Immature natural killer cell (primary cell): ENCODE measurements around the gene ISM2. TPM values are rescaled to one million over a fixed set of nuclear protein-coding genes. Genes with fewer than 3 reads are reported as not detected.

Source experiments
- DNase-seq, 3 donors: peaks; one replicate each; pipeline ENCODE4 v3.0.0; 2022; ENCODE audit warnings: mixed read lengths in 1 of 3
- H3K27ac Mint-ChIP-seq, 6 donors: one replicate each; pipeline ENCODE4 v1.8.0; 2020; ENCODE audit warnings: mixed read lengths in 6 of 6, mild to moderate bottlenecking in 5 of 6, inconsistent platforms in 4 of 6, moderate library complexity in 3 of 6
- H3K27me3 Mint-ChIP-seq, 3 donors: one replicate each; pipeline ENCODE4 v1.8.0; 2020 to 2021; ENCODE audit warnings: low read depth in 3 of 3, mild to moderate bottlenecking in 3 of 3, mixed read lengths in 3 of 3, moderate library complexity in 3 of 3, inconsistent platforms in 1 of 3
- H3K36me3 Mint-ChIP-seq, 3 donors: one replicate each; pipeline ENCODE4 v1.8.0; 2020; ENCODE audit warnings: mixed read lengths in 3 of 3, inconsistent platforms in 2 of 3, mild to moderate bottlenecking in 2 of 3
- H3K4me1 Mint-ChIP-seq, 2 donors: one replicate each; pipeline ENCODE4 v1.8.0; 2020; ENCODE audit warnings: inconsistent platforms in 2 of 2, mild to moderate bottlenecking in 2 of 2, mixed read lengths in 2 of 2, moderate library complexity in 1 of 2
- H3K4me3 Mint-ChIP-seq, 5 donors: one replicate each; pipeline ENCODE4 v1.8.0; 2020; ENCODE audit warnings: mild to moderate bottlenecking in 5 of 5, mixed read lengths in 5 of 5, inconsistent platforms in 3 of 5, moderate library complexity in 3 of 5
- H3K9me3 Mint-ChIP-seq, 6 donors: one replicate each; pipeline ENCODE4 v1.8.0; 2020; ENCODE audit warnings: mild to moderate bottlenecking in 6 of 6, mixed read lengths in 6 of 6, inconsistent platforms in 4 of 6, moderate library complexity in 3 of 6
- polyA plus RNA-seq, 3 donors: library from polyadenylated mRNA; unstranded; fragments of 300-500 nt; fragmentation: Illumina TruSeq; gene quantifications; one replicate each; pipeline ENCODE4 v1.2.3, GENCODE V29; 2021

The ISM2 gene
- polyA plus RNA-seq, 3 donors from 2014 or later, result not detected

DNA sequence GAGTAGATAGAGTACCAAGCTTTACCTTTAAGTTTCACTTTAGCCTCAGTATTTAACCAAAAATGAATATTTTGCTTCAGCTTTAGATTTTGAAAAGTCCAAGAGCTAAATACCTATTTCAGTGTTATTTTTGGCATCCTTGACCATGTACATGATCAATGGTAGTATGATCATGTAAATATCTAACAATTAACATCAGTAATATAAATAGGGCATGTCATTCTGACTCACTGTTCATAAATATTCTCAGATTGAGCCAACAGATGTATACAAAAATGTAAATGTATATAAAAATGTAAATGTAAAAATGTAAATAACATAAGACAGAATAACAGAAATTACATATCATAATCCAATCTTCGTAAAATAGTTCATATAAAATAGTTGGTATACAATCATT is 60.0 kb downstream of the ISM2 start:
- no peak overlapping the region for H3K27ac Mint-ChIP-seq
- DNase-seq, result no peak
- no peaks in the 10 kb centered on the region for H3K4me1 Mint-ChIP-seq
- H3K36me3 Mint-ChIP-seq, result peaks cover 43 to 59% (median 53%) of the 10 kb centered on the region in 3 donors
- H3K9me3 Mint-ChIP-seq, result no peaks in the 10 kb centered on the region
- no peaks in the 10 kb centered on the region for H3K27me3 Mint-ChIP-seq
- no peak overlapping the region for H3K4me3 Mint-ChIP-seq

DNA sequence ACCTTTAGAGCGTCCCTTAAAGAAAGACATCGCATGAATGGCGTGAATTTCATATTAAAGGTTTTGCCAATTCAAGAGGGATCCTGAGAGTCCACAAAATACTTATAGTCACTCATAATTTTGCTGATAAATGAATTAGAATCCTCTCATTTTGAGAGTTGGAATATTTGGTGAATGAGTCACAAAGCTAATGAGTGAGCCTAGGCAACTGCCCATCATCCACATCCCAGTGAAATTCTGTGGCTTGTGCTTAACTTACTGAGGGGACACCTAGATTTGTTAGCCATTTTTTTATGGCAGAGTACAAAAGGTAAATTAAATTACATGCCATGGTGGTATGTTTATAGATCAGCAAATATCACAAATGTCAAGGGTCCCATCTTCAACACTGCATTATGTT is 62.6 kb downstream of the ISM2 start:
- Mint-ChIP-seq H3K36me3 (peaks cover 35 to 51% (median 37%) of the 10 kb centered on the region in 3 donors), H3K4me1 (no peaks in the 10 kb centered on the region), H3K9me3 (no peaks in the 10 kb centered on the region), H3K27me3 (no peaks in the 10 kb centered on the region), H3K27ac (no peak overlapping the region), H3K4me3 (no peak overlapping the region)
- no peak for DNase-seq

DNA sequence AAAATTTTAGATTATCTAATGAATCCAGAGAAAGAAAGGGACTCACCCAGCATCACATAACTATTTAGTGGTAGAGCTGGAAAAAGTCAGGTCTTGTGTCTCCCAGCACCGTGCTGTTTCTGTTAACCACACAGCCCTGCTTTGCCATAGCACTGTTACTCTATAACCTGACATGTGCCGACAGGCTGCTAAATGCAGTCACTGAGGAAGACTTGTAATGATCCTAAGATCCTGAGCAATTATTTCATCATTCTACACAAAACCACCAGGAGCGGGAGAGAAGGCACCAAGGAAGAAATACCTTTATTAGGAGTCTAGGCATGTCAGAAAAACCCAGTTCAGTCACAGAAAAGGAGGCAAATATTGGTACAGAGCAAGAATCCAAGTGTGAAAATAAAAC is 72.2 kb downstream of the ISM2 start:
- H3K27me3 Mint-ChIP-seq, result peaks cover 0 to 2% (median 0%) of the 10 kb centered on the region in 3 donors
- H3K27ac Mint-ChIP-seq, result no peak overlapping the region
- H3K4me3 Mint-ChIP-seq, result no peak overlapping the region
- H3K36me3 Mint-ChIP-seq, result peaks cover 63 to 85% (median 67%) of the 10 kb centered on the region in 3 donors
- H3K4me1 Mint-ChIP-seq, result no peaks in the 10 kb centered on the region
- no peak for DNase-seq
- H3K9me3 Mint-ChIP-seq, result no peaks in the 10 kb centered on the region

DNA sequence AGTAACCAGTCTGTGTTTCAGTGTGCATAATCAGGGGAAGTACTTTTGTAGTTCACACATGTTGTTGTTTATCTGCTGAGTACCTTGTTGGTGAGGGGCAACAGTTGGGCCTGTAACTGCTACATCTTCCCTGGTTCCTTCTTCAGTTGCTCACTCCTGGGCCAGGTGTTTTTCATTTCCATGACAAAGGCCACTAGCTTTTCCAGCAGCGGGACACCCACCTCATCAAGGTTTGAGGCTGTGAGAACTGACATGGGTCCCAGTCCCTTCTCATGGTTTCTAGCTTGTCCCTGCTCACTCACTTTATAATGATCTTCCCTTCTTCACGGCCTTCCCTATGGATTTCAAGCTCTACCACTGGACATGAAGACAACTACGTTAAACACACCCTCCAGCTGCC is 73.8 kb downstream of the ISM2 start:
- H3K9me3 Mint-ChIP-seq, result peaks cover 2 to 10% (median 4%) of the 10 kb centered on the region in 6 donors
- no peak overlapping the region for H3K27ac Mint-ChIP-seq
- peaks cover 66 to 80% (median 67%) of the 10 kb centered on the region in 3 donors for H3K36me3 Mint-ChIP-seq

More for the DNA sequence above, 73.8 kb downstream of the ISM2 start:
- DNase-seq, result no peak
- H3K4me3 Mint-ChIP-seq, result no peak overlapping the region
- H3K4me1 Mint-ChIP-seq, result no peaks in the 10 kb centered on the region
- H3K27me3 Mint-ChIP-seq, result peaks cover 0 to 3% (median 2%) of the 10 kb centered on the region in 3 donors

Other genes starting within 250 kb of the ISM2 start
- not detected for gene NGB, start 227.6 kb downstream of the ISM2 start, polyA plus RNA-seq
- gene POMT2, start 177.9 kb downstream of the ISM2 start, polyA plus RNA-seq, result 1 to 10 TPM in 2 of 3 donors, under 1 TPM in 1; 0.36 to 3.1 (median 1.0) TPM
- gene GSTZ1, start 177.8 kb downstream of the ISM2 start, polyA plus RNA-seq, result 1 to 10 TPM; 5.2 to 5.9 (median 5.6) TPM
- 1 to 10 TPM; 2.4 to 4.6 (median 2.6) TPM for gene TMED8, start 121.7 kb downstream of the ISM2 start, polyA plus RNA-seq
- gene SAMD15, start 121.4 kb downstream of the ISM2 start, polyA plus RNA-seq, result under 1 TPM in 1 of 3 donors, not detected in 2; 0.40 TPM
- gene NOXRED1, start 75.3 kb downstream of the ISM2 start, polyA plus RNA-seq, result not detected
- 1 to 10 TPM; 6.6 to 9.8 (median 9.2) TPM for gene VIPAS39, start 41.2 kb downstream of the ISM2 start, polyA plus RNA-seq
- 100 to 1,000 TPM in 2 of 3 donors, 10 to 100 TPM in 1; 94.2 to 149 (median 103) TPM for gene AHSA1, start 40.7 kb downstream of the ISM2 start, polyA plus RNA-seq
- gene SPTLC2, start 117.8 kb upstream of the ISM2 start, polyA plus RNA-seq, result 10 to 100 TPM; 25.2 to 35.2 (median 32.3) TPM
- 1 to 10 TPM; 3.3 to 6.2 (median 4.3) TPM for gene ALKBH1, start 209.2 kb upstream of the ISM2 start, polyA plus RNA-seq
- 100 to 1,000 TPM; 184 to 228 (median 211) TPM for gene SLIRP, start 209.3 kb upstream of the ISM2 start, polyA plus RNA-seq